ENCODE data around the gene SORT1. TPM values are rescaled to one million over a fixed set of nuclear protein-coding genes. Genes with fewer than 3 reads are reported as not detected.
"Not testable (repeated sequence)": the region's sequence is repeated elsewhere in the genome, so short reads cannot be mapped to it uniquely, and the experiment has no call there.

SORT1 gene
- total RNA-seq, 1 donor from 2014 or later: 121 TPM

- no peak for DNase-seq (ENCODE audit: missing footprints)
- intact Hi-C loops (cut with DNase I): no loop called here
- ATAC-seq: no peak
Measured at GRCh38 chr1:109388208-109388711, 9.5 kb downstream of the SORT1 start.

GRCh38 chr1:109386054-109386717 is 11.5 kb downstream of the SORT1 start:
- intact Hi-C loops (cut with DNase I): no loop called here
- ATAC-seq (no peak), DNase-seq (ENCODE audit: missing footprints) (no peak)

GRCh38 chr1:109385417-109385816 is 12.3 kb downstream of the SORT1 start:
- intact Hi-C loops (cut with DNase I): no loop called here
- ATAC-seq: peak; percentile 80
- no peak for DNase-seq (ENCODE audit: missing footprints)

DNA sequence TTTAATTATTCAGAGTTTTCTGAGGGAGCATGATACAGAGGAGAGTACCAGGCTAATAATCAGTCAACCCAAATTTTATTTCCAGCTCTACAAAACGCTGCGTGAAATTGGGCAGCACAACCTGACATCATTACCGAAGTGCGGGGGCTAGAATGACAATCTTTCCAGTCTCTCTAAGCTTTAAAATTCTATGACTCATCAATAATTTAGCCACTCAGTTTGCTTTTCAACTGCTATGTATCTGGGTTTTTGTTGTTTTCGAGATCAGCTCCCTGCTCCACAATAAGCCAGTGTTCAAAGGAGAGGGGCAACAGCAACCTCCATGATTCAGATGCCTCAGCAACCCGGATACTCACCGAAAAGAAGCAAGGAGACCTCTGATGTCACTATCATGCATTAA is 13.9 kb downstream of the SORT1 start:
- ATAC-seq (no peak), DNase-seq (ENCODE audit: missing footprints) (no peak)
- intact Hi-C loops (cut with DNase I): no loop called here

DNA sequence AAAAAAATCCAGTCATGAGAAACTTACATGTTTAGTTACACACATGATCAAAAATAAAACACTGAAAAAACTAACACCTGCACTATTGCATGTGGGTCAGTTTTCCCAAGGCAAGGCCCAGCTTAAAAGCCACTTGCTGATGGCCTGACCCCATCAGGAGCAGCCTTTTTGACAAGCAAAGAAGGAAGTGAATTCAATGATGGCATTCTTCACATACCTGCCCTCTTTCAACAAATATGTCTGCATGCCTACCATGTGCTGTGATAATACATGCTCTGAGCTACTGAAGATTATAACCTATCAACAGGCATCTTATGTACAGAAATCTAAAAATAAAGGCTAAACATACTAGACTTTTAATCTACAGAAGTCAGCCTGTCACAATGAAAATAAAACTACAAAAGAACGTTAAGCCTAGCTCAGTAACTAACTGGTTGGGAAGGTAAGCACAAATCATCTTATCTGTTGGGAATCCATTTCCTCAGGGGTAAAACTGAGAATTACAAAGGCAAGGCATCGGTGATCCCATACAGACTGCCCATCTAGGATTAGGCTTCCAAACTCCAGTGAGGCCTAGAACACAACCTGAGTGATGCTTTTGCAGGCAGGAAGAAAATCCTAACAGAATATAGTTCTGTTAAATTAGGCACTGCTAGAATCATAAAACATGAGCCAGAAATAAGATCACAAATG is 14.5 kb downstream of the SORT1 start:
- ATAC-seq: no peak
- DNase-seq (ENCODE audit: missing footprints): no peak
- intact Hi-C loops (cut with DNase I): no loop called here

- intact Hi-C loops (cut with DNase I): no loop called here
- DNase-seq (ENCODE audit: missing footprints) (no peak), ATAC-seq (no peak)
Measured at GRCh38 chr1:109381573-109381972, 16.1 kb downstream of the SORT1 start.

DNA sequence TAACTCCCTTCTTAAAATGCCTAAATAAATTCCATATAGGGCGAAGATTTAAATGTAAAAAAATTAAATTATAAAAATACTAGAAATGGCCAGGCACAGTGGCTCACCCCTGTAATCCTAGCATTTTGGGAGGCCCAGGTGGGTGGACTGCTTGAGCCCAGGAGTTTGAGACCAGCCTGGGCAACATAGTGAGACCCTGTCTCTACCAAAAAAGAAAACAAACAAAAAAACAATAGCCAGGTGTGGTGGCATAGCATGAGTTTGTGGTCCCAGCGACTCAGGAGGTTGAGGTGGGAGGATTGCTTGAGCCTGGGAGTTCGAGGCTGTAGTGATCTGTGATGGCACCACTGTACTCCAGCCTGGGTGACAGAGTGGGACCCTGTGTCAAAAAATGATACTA is 17.8 kb downstream of the SORT1 start:
- intact Hi-C loops (cut with DNase I): no loop called here
- no peak for ATAC-seq
- no peak for DNase-seq (ENCODE audit: missing footprints)

DNA sequence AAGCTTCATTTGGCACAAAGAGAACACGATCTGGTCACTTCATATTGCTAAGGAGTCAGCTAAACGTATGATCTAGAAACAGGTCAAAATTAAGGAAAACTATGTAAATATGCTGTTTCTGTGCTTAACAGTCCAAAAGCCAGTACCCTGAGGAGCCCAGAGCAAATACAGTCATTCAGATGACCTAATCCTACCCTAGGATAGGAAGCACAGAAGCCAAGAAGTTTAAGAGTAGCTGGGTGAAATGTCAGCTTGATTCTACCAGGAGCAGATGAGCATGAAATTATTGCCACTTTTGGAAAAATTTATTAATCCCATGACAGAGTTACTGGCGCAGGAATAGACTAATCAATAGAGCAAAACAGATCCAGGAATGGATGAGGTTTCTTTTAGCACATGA is 18.3 kb downstream of the SORT1 start:
- intact Hi-C loops (cut with DNase I): no loop called here
- ATAC-seq (no peak), DNase-seq (ENCODE audit: missing footprints) (no peak)

- no peak for ATAC-seq
- intact Hi-C loops (cut with DNase I): no loop called here
- no peak for DNase-seq (ENCODE audit: missing footprints)
Measured at GRCh38 chr1:109377698-109378097, 20.0 kb downstream of the SORT1 start.

GRCh38 chr1:109373696-109374095 is 24.0 kb downstream of the SORT1 start:
- DNase-seq (ENCODE audit: missing footprints); intact Hi-C loops (cut with DNase I); ATAC-seq: not testable (repeated sequence)

DNA sequence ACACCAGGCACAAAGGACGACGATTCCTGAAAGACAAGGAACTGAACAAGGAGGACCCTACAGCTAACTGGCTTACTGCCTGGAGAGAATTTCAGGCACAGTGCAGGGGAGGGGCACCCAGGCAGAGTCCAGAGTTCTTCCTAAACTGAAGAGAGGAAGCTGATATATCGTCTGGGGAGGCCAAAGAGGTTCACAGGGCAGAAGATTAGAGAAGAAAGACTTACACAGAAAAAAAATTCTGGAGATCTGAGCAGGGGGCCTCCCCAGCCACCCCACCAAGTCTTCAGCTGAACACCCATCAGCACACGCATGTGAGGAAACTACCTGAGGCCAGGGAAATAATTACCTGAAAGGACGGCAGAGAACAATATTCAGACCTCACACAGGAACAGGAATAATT is 24.6 kb downstream of the SORT1 start:
- intact Hi-C loops (cut with DNase I): no loop called here
- DNase-seq (ENCODE audit: missing footprints): no peak
- ATAC-seq: peak; percentile 45

DNA sequence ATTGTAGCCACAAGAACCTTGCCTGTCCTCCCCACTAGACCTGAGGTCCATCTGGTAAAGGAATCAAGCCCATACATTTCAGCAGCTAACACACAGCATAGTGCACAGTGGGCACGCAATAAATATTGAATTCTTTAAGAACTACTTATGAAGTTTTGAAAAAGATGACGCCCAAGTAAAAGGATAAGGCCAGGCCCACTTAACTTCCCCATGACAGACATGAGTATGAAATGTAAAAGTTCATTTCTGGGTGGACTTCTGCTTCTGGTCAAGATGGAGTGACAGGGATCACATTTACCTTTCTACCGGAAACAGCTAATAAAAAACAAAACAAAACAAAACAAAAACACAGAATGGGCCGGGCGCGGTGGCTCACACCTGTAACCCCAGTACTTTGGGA is 25.4 kb downstream of the SORT1 start:
- no peak for ATAC-seq
- intact Hi-C loops (cut with DNase I): no loop called here
- no peak for DNase-seq (ENCODE audit: missing footprints)

DNA sequence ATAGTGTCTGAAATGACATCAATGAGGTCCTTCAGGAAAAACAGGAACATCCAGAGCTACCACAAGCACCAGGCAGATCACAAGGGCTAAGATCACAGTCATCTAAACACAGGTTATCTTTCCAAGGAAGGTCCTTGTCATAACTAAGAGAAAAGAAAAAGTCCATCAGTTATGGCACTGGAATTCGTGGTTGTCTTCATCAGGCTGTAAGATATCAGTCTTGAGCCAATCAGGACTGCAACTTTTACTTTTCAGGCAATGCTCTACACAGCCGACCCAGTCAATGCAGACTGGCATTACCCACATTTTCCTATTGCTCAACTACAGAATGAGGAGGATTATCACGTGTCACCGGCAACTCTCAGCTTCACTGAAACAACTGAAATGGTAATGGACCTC is 26.4 kb downstream of the SORT1 start:
- ATAC-seq (peak; percentile 69), DNase-seq (ENCODE audit: missing footprints) (no peak)
- intact Hi-C loops (cut with DNase I): no loop called here

- DNase-seq (ENCODE audit: missing footprints): no peak
- intact Hi-C loops (cut with DNase I): no loop called here
Measured at GRCh38 chr1:109370712-109371340, 26.9 kb downstream of the SORT1 start.

GRCh38 chr1:109369167-109369746 is 28.5 kb downstream of the SORT1 start:
- DNase-seq (ENCODE audit: missing footprints) (no peak), ATAC-seq (no peak)
- intact Hi-C loops (cut with DNase I): no loop called here

More at GRCh38 chr1:109370712-109371340, 26.9 kb downstream of the SORT1 start:
- ATAC-seq: no peak

DNA sequence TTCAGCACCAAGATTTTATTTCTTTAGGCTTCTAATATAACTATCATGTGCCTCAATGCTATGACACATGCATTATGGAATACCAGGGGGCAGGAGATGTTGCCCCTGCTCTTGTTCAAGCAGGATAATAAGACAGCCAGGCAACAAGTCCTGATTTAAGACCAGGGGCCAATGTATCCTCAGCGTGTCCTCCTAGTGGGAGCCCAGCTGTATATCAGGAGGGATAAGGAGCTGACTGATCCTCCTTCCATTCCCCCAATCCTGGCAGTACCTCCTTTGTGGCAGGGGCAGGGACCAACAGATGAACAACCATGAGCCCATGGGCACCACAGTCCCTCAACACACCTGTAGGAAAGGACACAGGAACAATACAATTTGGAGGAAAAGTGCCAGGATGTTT is 29.3 kb downstream of the SORT1 start:
- intact Hi-C loops (cut with DNase I): no loop called here

GRCh38 chr1:109367626-109368025 is 30.1 kb downstream of the SORT1 start:
- ATAC-seq (no peak), DNase-seq (ENCODE audit: missing footprints) (no peak)
- intact Hi-C loops (cut with DNase I): no loop called here

More for the DNA sequence above, 29.3 kb downstream of the SORT1 start:
- ATAC-seq (no peak), DNase-seq (ENCODE audit: missing footprints) (no peak)

DNA sequence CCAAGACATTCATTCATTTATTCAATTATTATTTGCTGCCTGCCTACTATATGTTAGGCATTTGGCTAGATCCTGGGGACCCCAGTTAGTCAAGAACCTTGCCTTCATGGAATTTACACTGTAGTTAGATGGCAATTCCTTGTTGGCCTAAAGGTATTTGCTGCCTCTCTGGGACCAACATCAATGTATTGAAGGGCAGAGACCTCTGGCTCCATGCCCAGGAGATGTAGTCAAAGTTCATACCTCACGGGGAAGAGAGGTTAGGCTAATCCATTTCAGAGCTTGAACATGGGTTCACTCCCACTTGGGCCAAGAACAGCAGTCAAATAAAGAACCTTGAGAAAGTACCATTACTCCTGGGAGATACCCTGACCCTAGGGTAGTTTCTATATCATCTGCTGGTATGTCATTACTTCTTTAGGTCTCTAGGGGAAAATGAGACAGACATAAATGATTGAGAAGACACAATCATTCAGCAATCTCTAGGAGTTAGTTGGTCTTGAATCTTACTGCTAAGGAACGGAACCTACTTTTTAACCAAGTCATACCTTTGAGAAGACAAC is 32.0 kb downstream of the SORT1 start:
- DNase-seq (ENCODE audit: missing footprints) (no peak), ATAC-seq (no peak)
- intact Hi-C loops (cut with DNase I): no loop called here

- ATAC-seq (no peak), DNase-seq (ENCODE audit: missing footprints) (no peak)
- intact Hi-C loops (cut with DNase I): no loop called here
Measured at GRCh38 chr1:109361649-109362048, 36.1 kb downstream of the SORT1 start.
